Ishikawa (cell line): Measurements from ENCODE around the gene ZNF219.
A peak's percentile ranks its signal among the peaks of the same experiment; 100 is the strongest.

Source experiments
- CEBPB ChIP-seq: IDR thresholded peaks from 2 replicates; pipeline ENCODE4 v1.6.1; 2012
- CREB1 ChIP-seq: IDR thresholded peaks from 2 replicates; pipeline ENCODE4 v1.6.1; 2012; ENCODE audit warnings: low read depth
- EGR1 ChIP-seq: IDR thresholded peaks from 2 replicates; pipeline ENCODE4 v1.6.1; 2012
- EP300 ChIP-seq: IDR thresholded peaks from 2 replicates; pipeline ENCODE4 v1.6.1; 2012; ENCODE audit warnings: borderline replicate concordance
- FOXM1 ChIP-seq: IDR thresholded peaks from 2 replicates; pipeline ENCODE4 v1.6.1; 2012; ENCODE audit warnings: low read depth, borderline replicate concordance
- NFIC ChIP-seq: IDR thresholded peaks from 2 replicates; pipeline ENCODE4 v1.6.1; 2012
- RAD21 ChIP-seq: IDR thresholded peaks from 2 replicates; pipeline ENCODE4 v1.6.1; 2012; ENCODE audit warnings: low read depth
- TAF1 ChIP-seq: IDR thresholded peaks from 2 replicates; pipeline ENCODE4 v1.6.1; 2012; ENCODE audit warnings: low read depth, mild to moderate bottlenecking
- TCF12 ChIP-seq: IDR thresholded peaks from 2 replicates; pipeline ENCODE4 v1.6.1; 2012; ENCODE audit warnings: low read depth
- TEAD4 ChIP-seq: IDR thresholded peaks from 2 replicates; pipeline ENCODE4 v1.6.1; 2012
- YY1 ChIP-seq: IDR thresholded peaks from 2 replicates; pipeline ENCODE4 v1.6.1; 2012; ENCODE audit warnings: low read depth
- ZBTB7A ChIP-seq: IDR thresholded peaks from 2 replicates; pipeline ENCODE4 v1.6.1; 2012; ENCODE audit warnings: low read depth
- TF ChIP-seq, protein P1 (sequence below): IDR thresholded peaks from 2 replicates; pipeline ENCODE4 v1.6.1; 2012
- TF ChIP-seq, protein P2 (sequence below): IDR thresholded peaks from 2 replicates; pipeline ENCODE4 v1.6.1; 2012
- TF ChIP-seq, protein P3 (sequence below): IDR thresholded peaks from 2 replicates; pipeline ENCODE4 v1.6.1; 2012; ENCODE audit warnings: low read depth, mild to moderate bottlenecking

The ZNF219 gene

DNA sequence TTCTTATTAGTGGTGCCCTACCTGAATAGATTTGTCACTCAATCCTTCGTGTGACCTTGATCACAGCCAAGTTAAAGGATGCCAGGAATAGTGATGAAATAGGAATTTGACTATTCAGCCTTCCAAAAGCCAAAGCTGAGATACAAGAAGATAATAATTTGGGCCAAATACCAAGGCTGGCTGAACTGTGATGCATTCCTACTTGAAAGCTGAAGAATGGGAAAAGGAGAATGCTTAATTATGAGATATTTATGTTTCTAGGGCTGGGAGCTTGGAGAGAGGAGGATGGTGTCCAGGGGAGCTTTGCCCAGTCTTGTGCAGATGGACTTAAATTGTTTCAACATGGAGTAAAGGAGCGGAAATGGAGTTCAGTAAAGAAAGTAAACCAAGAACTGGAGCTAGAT is 51.1 kb downstream of the ZNF219 start:
- no peak for TF ChIP-seq CREB1
- no peak for TF ChIP-seq RAD21
- TF ChIP-seq TEAD4: no peak
- no peak for TF ChIP-seq EGR1
- no peak for TF ChIP-seq TAF1
- no peak for TF ChIP-seq CEBPB
- TF ChIP-seq, protein P1, sequence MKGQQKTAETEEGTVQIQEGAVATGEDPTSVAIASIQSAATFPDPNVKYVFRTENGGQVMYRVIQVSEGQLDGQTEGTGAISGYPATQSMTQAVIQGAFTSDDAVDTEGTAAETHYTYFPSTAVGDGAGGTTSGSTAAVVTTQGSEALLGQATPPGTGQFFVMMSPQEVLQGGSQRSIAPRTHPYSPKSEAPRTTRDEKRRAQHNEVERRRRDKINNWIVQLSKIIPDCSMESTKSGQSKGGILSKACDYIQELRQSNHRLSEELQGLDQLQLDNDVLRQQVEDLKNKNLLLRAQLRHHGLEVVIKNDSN: no peak
- TF ChIP-seq, protein P2, sequence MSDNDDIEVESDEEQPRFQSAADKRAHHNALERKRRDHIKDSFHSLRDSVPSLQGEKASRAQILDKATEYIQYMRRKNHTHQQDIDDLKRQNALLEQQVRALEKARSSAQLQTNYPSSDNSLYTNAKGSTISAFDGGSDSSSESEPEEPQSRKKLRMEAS: no peak
- no peak for TF ChIP-seq ZBTB7A
- no peak for TF ChIP-seq NFIC

DNA sequence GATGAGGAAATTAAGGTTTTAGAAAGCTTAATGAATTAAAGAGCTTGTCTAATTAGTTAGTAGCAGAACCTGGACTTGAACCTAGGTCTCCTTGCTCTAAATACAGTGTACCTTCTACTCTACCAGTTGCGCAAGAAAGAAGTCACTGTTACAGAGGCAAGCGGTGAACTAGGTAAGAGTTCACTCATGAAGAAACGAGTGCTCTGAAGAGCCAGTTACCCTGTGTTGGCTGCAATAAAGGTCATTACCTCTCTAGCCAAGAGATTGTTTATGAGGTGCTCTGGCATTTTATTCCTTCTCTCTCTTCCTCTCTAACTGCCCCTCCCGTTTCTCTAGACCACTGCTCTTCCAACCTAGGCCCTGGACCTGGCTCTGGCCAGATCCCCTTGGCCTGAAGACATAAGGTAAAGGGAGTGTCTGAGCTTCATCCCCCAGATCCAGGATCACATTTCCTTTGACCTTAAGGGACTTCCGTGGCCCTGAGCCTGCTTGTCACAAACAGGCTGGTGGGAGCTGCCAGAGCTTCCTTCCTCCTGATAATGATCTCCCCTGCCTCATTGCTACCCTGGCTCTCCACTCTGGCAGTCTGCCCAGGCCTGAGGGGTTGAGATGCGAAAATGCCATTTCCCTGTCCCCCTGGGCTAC is 54.4 kb downstream of the ZNF219 start:
- TF ChIP-seq, protein P1: no peak
- peak; percentile 62 for TF ChIP-seq CEBPB

DNA sequence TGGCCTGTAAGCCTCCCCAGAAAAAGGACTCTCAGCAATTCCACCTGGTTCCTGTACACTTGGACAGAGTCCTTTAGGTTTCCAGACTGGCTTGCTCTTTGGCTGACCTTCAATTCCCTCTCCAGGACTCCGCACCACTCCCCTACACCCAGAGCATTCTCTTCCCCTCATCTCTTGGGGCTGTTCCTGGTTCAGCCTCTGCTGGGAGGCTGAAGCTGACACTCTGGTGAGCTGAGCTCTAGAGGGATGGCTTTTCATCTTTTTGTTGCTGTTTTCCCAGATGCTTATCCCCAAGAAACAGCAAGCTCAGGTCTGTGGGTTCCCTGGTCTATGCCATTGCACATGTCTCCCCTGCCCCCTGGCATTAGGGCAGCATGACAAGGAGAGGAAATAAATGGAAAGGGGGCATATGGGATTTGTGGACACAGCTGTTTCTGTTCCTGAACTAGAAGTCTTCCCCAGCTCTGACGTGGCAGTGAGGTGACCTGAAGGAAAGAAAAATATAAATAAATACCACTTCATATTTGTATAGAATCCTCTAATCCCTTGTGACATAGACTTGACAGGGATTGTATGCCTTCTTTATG is 55.0 kb downstream of the ZNF219 start:
- TF ChIP-seq, protein P1: no peak
- TF ChIP-seq NFIC (no peak), FOXM1 (no peak), TCF12 (no peak), ZBTB7A (no peak), CEBPB (no peak), YY1 (no peak), EP300 (no peak), TAF1 (no peak), RAD21 (no peak), CREB1 (no peak), TEAD4 (no peak), EGR1 (no peak)
- TF ChIP-seq, protein P2: no peak
- TF ChIP-seq, protein P3, sequence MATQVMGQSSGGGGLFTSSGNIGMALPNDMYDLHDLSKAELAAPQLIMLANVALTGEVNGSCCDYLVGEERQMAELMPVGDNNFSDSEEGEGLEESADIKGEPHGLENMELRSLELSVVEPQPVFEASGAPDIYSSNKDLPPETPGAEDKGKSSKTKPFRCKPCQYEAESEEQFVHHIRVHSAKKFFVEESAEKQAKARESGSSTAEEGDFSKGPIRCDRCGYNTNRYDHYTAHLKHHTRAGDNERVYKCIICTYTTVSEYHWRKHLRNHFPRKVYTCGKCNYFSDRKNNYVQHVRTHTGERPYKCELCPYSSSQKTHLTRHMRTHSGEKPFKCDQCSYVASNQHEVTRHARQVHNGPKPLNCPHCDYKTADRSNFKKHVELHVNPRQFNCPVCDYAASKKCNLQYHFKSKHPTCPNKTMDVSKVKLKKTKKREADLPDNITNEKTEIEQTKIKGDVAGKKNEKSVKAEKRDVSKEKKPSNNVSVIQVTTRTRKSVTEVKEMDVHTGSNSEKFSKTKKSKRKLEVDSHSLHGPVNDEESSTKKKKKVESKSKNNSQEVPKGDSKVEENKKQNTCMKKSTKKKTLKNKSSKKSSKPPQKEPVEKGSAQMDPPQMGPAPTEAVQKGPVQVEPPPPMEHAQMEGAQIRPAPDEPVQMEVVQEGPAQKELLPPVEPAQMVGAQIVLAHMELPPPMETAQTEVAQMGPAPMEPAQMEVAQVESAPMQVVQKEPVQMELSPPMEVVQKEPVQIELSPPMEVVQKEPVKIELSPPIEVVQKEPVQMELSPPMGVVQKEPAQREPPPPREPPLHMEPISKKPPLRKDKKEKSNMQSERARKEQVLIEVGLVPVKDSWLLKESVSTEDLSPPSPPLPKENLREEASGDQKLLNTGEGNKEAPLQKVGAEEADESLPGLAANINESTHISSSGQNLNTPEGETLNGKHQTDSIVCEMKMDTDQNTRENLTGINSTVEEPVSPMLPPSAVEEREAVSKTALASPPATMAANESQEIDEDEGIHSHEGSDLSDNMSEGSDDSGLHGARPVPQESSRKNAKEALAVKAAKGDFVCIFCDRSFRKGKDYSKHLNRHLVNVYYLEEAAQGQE: no peak

DNA sequence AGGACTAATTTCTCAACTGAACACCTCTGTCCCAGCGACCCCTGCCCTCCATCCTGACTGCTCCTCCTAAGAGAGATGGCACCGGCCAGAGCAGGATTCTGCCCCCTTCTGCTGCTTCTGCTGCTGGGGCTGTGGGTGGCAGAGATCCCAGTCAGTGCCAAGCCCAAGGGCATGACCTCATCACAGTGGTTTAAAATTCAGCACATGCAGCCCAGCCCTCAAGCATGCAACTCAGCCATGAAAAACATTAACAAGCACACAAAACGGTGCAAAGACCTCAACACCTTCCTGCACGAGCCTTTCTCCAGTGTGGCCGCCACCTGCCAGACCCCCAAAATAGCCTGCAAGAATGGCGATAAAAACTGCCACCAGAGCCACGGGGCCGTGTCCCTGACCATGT is 55.5 kb downstream of the ZNF219 start:
- TF ChIP-seq, protein P3: no peak
- TF ChIP-seq, protein P2: no peak
- TF ChIP-seq CREB1 (no peak), EP300 (no peak), TEAD4 (no peak), EGR1 (no peak), NFIC (no peak), RAD21 (no peak), YY1 (no peak), FOXM1 (no peak), TCF12 (no peak), ZBTB7A (no peak), CEBPB (no peak), TAF1 (no peak)
- TF ChIP-seq, protein P1: no peak

- no peak for TF ChIP-seq FOXM1
- TF ChIP-seq EGR1: no peak
- TF ChIP-seq TCF12: no peak
- TF ChIP-seq YY1: no peak
- TF ChIP-seq, protein P2: no peak
- no peak for TF ChIP-seq RAD21
- TF ChIP-seq EP300: no peak
- no peak for TF ChIP-seq CEBPB
Observed at GRCh38 chr14:21041676-21042433, 56.6 kb downstream of the ZNF219 start, which contains the start of gene RNASE7. RNASE7 (plus strand) TSS chr14:21042362; CDS start chr14:21042993, 631 bp downstream.
